Astrocyte (in vitro differentiated cells and primary cell): ENCODE results near the gene PREX1.

Source experiments
- CTCF ChIP-seq: IDR thresholded peaks from 2 replicates; pipeline ENCODE4 v1.5.1; 2011; ENCODE audit warnings: low read depth, mild to moderate bottlenecking, inconsistent platforms, low read length, moderate library complexity; ENCODE audit not compliant: insufficient read depth
- EZH2 ChIP-seq: IDR thresholded peaks from 2 replicates; pipeline ENCODE4 v1.6.1; 2012; ENCODE audit warnings: mild to moderate bottlenecking, low read length, inconsistent platforms; ENCODE audit not compliant: insufficient read depth

GRCh38 chr20:48815537-48815936 lies 12.3 kb downstream of the PREX1 start:
- TF ChIP-seq CTCF, result no peak
- TF ChIP-seq EZH2, result no peak
